A549 (cell line): ENCODE data around the gene DAB1. TPM values are rescaled to one million over a fixed set of nuclear protein-coding genes. Genes with fewer than 3 reads are reported as not detected.
"Not testable (repeated sequence)": the region's sequence is repeated elsewhere in the genome, so short reads cannot be mapped to it uniquely, and the experiment has no call there.

Source experiments
- ATAC-seq, 2 experiments: fragments of 200-7000 bp in 1 of 2; fragments of >200 bp in 1 of 2; cut with Nextera tagmentation in 1 of 2; cut with Tn5 transposase in 1 of 2; 3 replicates each; pipeline versions ENCODE4 v1.8.0 to v1.9.1; 2018 to 2020; ENCODE audit warnings: mild to moderate bottlenecking in 1 of 2, moderate library complexity in 1 of 2
- CTCF ChIA-PET: fragments of 300-600 bp; sonication (Branson Sonifier 250); formaldehyde crosslinking; extraction: SDS; loops from one replicate; lab custom pipeline; 2021; ENCODE audit warnings: antibody characterized with exemption, inconsistent platforms; lab: Yijun Ruan, JAX
- POLR2A ChIA-PET: fragments of 350-600 bp; formaldehyde crosslinking; extraction: SDS; loops from one replicate; lab custom pipeline; 2021; ENCODE audit warnings: antibody characterized with exemption, inconsistent platforms; lab: Yijun Ruan, JAX
- DNase-seq, 2 experiments: peaks; one replicate each; pipeline versions ENCODE4 v3.0.0 to v3.0.0-alpha.2; 2011 to 2016; ENCODE audit warnings: low read depth in 1 of 2, low spot score in 1 of 2
- FAIRE-seq: peaks from 2 replicates; lab custom pipeline; 2011; peaks lifted over from hg19 to GRCh38; lab: Jason Lieb, UNC
- H3K27ac ChIP-seq, 2 experiments: fragments of >200 bp; sonication (Bioruptor Twin); formaldehyde crosslinking; 3 replicates each; pipeline ENCODE4 v1.5.1; 2016 to 2017
- H3K4me1 ChIP-seq: fragments of >200 bp; sonication (Bioruptor Twin); formaldehyde crosslinking; 3 replicates; pipeline ENCODE4 v1.6.1; 2016
- H3K4me2 ChIP-seq: fragments of >200 bp; sonication (Bioruptor Twin); formaldehyde crosslinking; 3 replicates; pipeline ENCODE4 v1.6.1; 2016
- H3K4me3 ChIP-seq: fragments of >200 bp; sonication (Bioruptor Twin); formaldehyde crosslinking; 3 replicates; pipeline ENCODE4 v1.5.1; 2016
- H3K9me3 ChIP-seq: fragments of >200 bp; sonication (Bioruptor Twin); formaldehyde crosslinking; 3 replicates; pipeline ENCODE4 v1.6.1; 2016
- ATOH8 ChIP-seq: fragments of 250-450 bp; sonication (Bioruptor Pico); IDR thresholded peaks from 2 replicates; pipeline ENCODE4 v1.5.0; 2020; ENCODE audit warnings: low read depth, mild to moderate bottlenecking, moderate library complexity
- CBX2 ChIP-seq: fragments of 200-600 bp; sonication (generic); IDR thresholded peaks from 2 replicates; pipeline ENCODE4 v1.6.1; 2016; ENCODE audit warnings: low read depth, mild to moderate bottlenecking, borderline replicate concordance
- EHMT2 ChIP-seq: fragments of 200-600 bp; sonication (generic); IDR thresholded peaks from 2 replicates; pipeline ENCODE4 v1.6.1; 2016; ENCODE audit warnings: antibody characterized with exemption, low read depth, mild to moderate bottlenecking, moderate library complexity
- GATA3 ChIP-seq: IDR thresholded peaks from 2 replicates; pipeline ENCODE4 v1.6.1; 2012; ENCODE audit warnings: borderline replicate concordance
- HEYL ChIP-seq: fragments of 250-450 bp; sonication (Bioruptor Pico); IDR thresholded peaks from 2 replicates; pipeline ENCODE4 v1.8.0; 2021; ENCODE audit warnings: mild to moderate bottlenecking, moderate library complexity
- HOXA7 ChIP-seq: fragments of 250-450 bp; sonication (Bioruptor Pico); IDR thresholded peaks from 2 replicates; pipeline ENCODE4 v1.5.0; 2020; ENCODE audit warnings: mild to moderate bottlenecking, moderate library complexity
- JUNB ChIP-seq: fragments of >200 bp; sonication (Bioruptor Twin); formaldehyde crosslinking; IDR thresholded peaks from 2 replicates; pipeline ENCODE4 v1.6.1; 2016
- KDM5A ChIP-seq: fragments of 200-600 bp; sonication (generic); IDR thresholded peaks from 2 replicates; pipeline ENCODE4 v1.6.1; 2016; ENCODE audit warnings: antibody characterized with exemption, mild to moderate bottlenecking
- MAFK ChIP-seq: fragments of 450-650 bp; IDR thresholded peaks from 2 replicates; pipeline ENCODE4 v1.6.1; 2014; ENCODE audit not compliant: partially characterized antibody
- MYC ChIP-seq: IDR thresholded peaks from 2 replicates; pipeline ENCODE4 v1.6.1; 2012; ENCODE audit warnings: mild to moderate bottlenecking, inconsistent platforms, low read length, improper control_type of control experiment, borderline replicate concordance
- NR3C1 ChIP-seq: fragments of >200 bp; sonication (Bioruptor Twin); formaldehyde crosslinking; IDR thresholded peaks from 3 replicates; pipeline ENCODE4 v1.6.1; 2017
- PHF8 ChIP-seq: fragments of 200-600 bp; sonication (generic); IDR thresholded peaks from 2 replicates; pipeline ENCODE4 v1.6.1; 2016; ENCODE audit warnings: low read depth, mild to moderate bottlenecking, antibody characterized with exemption, moderate library complexity, borderline replicate concordance
- REST ChIP-seq: fragments of 200-600 bp; sonication (generic); IDR thresholded peaks from 2 replicates; pipeline ENCODE4 v1.6.1; 2016; ENCODE audit warnings: antibody characterized with exemption, mild to moderate bottlenecking, moderate library complexity
- SMC3 ChIP-seq: fragments of >200 bp; sonication (Bioruptor Twin); formaldehyde crosslinking; IDR thresholded peaks from 3 replicates; pipeline ENCODE4 v1.6.1; 2018; ENCODE audit warnings: inconsistent platforms
- TFCP2L1 ChIP-seq: fragments of 250-450 bp; sonication (Bioruptor Pico); IDR thresholded peaks from 2 replicates; pipeline ENCODE4 v1.5.0; 2021; ENCODE audit warnings: mild to moderate bottlenecking
- WGBS: methylation state at CpG from one replicate; pipeline ENCODE4 v1.1.6; 2017; ENCODE audit errors: missing lambda C conversion rate; 5-methylcytosine and 5-hydroxymethylcytosine counted together
- polyA plus RNA-seq, 4 experiments: library from polyadenylated mRNA; depleted of rRNA in 3 of 4; stranded (reverse); fragments of >200 nt; fragmentation: RNase III in 1 of 4; extraction: RNeasy Plus Mini Kit Qiagen cat#74134 plus additional on column Dnase treatment in 1 of 4; gene quantifications; 2 replicates in 3 of 4; 3 replicates in 1 of 4; pipeline ENCODE4 v1.2.3, GENCODE V29; 2011 to 2017
- TF ChIP-seq, protein P1 (sequence below): fragments of >200 bp; sonication (Bioruptor Twin); formaldehyde crosslinking; IDR thresholded peaks from 2 replicates; pipeline ENCODE4 v1.6.1; 2016
- TF ChIP-seq, protein P2 (sequence below): fragments of 450-650 bp; IDR thresholded peaks from 2 replicates; pipeline ENCODE4 v1.6.1; 2014; ENCODE audit warnings: antibody characterized with exemption

DAB1 gene
- polyA plus RNA-seq, 2 of the 4 experiments (the other 2 are of a cell fraction), result not detected

GRCh38 chr1:57350610-57351009 lies 73.2 kb downstream of the DAB1 start:
- Histone ChIP-seq H3K4me1 (no peaks in the 10 kb centered on the region), H3K9me3 (no peaks in the 10 kb centered on the region), H3K27ac (no peak overlapping the region), H3K4me2 (no peak overlapping the region), H3K4me3 (no peak overlapping the region)
- ChIA-PET CTCF (no interaction called here), POLR2A (no interaction called here)
- TF ChIP-seq PHF8, result no peak
- no peak for TF ChIP-seq NR3C1
- no peak for TF ChIP-seq ATOH8
- TF ChIP-seq HOXA7, result no peak
- no peak for TF ChIP-seq HEYL
- no peak for TF ChIP-seq MAFK
- no peak for TF ChIP-seq CBX2
- DNase-seq (no peak), ATAC-seq (no peak), FAIRE-seq (no peak)
- 19% methylated on average over 4 of the region's 4 CpGs for WGBS

DNA sequence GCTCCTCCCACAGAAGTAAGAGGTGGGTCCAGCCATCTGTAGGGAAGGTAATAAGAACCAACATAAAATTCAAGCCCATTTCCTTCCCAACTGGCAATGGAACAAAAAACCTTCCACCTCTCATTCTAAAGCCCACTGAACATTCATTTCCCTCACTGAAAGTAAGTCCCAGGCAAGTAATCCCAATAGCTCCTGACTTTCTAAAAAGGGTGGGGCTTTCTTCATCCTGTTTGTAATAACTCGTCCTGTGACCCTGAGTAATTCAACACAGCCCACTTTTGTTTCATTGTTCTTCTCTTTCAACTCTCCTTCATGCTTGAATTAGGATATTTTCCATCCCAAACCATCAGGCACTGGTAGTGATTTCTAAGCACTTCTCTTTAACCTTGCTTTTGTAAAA lies 74.9 kb downstream of the DAB1 start:
- 4% methylated on average over 1 of the region's 1 CpG for WGBS

GRCh38 chr1:57345916-57346315 lies 77.9 kb downstream of the DAB1 start:
- ATAC-seq, result no peak
- no peak for TF ChIP-seq SMC3
- no peak for TF ChIP-seq HEYL
- TF ChIP-seq PHF8, result no peak
- TF ChIP-seq, protein P1, sequence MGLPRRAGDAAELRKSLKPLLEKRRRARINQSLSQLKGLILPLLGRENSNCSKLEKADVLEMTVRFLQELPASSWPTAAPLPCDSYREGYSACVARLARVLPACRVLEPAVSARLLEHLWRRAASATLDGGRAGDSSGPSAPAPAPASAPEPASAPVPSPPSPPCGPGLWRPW, result no peak
- no peak for TF ChIP-seq TFCP2L1 (CRISPR knock-in tag)
- TF ChIP-seq, protein P2, sequence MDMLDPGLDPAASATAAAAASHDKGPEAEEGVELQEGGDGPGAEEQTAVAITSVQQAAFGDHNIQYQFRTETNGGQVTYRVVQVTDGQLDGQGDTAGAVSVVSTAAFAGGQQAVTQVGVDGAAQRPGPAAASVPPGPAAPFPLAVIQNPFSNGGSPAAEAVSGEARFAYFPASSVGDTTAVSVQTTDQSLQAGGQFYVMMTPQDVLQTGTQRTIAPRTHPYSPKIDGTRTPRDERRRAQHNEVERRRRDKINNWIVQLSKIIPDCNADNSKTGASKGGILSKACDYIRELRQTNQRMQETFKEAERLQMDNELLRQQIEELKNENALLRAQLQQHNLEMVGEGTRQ, result no peak
- TF ChIP-seq KDM5A, result no peak
- no peak for TF ChIP-seq JUNB
- no peak for TF ChIP-seq GATA3
- TF ChIP-seq, all 56 proteins: peak for 0
- H3K9me3 ChIP-seq, result no peaks in the 10 kb centered on the region
- no peak for FAIRE-seq
- 9% methylated on average over 8 of the region's 8 CpGs for WGBS
- no peak overlapping the region for H3K4me3 ChIP-seq
- DNase-seq, result no peak
- POLR2A ChIA-PET, result no interaction called here
- H3K27ac ChIP-seq, result no peak overlapping the region
- no peaks in the 10 kb centered on the region for H3K4me1 ChIP-seq
- H3K4me2 ChIP-seq, result no peak overlapping the region
- CTCF ChIA-PET, result no interaction called here

More for the DNA sequence above, 74.9 kb downstream of the DAB1 start:
- no peak overlapping the region for H3K27ac ChIP-seq
- H3K9me3 ChIP-seq, result no peaks in the 10 kb centered on the region
- ChIA-PET CTCF (no interaction called here), POLR2A (no interaction called here)
- TF ChIP-seq PHF8 (no peak), REST (no peak)
- DNase-seq, result no peak
- ATAC-seq, result no peak
- no peak overlapping the region for H3K4me3 ChIP-seq
- no peaks in the 10 kb centered on the region for H3K4me1 ChIP-seq
- FAIRE-seq, result no peak
- no peak overlapping the region for H3K4me2 ChIP-seq

- no peak overlapping the region for H3K4me3 ChIP-seq
- H3K9me3 ChIP-seq, result no peaks in the 10 kb centered on the region
- no peak for ATAC-seq
- POLR2A ChIA-PET, result no interaction called here
- TF ChIP-seq MYC (no peak), EHMT2 (no peak)
- TF ChIP-seq, all 56 proteins: peak for 0
- Histone ChIP-seq H3K4me2 (no peak overlapping the region), H3K4me1 (no peaks in the 10 kb centered on the region), H3K27ac (no peak overlapping the region)
- 28% methylated on average over 7 of the region's 7 CpGs for WGBS
- DNase-seq (no peak), FAIRE-seq (no peak)
- CTCF ChIA-PET, result no interaction called here
These were observed 79.6 kb downstream of the DAB1 start for GRCh38 chr1:57344265-57344664.

DNA sequence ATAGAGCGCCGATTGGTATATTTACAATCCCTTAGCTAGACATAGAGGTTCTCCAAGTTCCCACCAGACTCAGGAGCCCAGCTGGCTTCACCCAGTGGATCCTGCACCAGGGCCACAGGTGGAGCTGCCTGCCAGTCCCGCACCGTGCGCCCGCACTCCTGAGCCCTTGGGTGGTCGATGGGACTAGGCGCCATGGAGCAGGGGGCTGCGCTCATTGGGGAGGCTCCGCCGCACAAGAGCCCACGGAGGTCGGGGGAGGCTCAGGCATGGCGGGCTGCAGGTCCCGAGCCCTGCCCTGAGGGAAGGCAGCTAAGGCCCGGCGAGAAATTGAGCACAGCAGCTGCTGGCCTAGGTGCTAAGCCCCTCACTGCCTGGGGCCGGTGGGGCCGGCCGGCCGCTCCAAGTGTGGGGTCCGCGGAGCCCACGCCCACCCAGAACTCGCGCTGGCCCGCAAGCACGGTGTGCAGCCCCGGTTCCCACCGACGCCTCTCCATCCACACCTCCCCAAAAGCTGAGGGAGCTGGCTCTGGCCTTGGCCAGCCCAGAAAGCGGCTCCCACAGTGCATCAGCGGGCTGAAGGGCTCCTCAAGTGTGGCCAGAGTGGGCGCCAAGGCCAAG lies 80.5 kb downstream of the DAB1 start:
- ATAC-seq, DNase-seq, H3K27ac ChIP-seq, H3K4me2 ChIP-seq, POLR2A ChIA-PET, H3K4me3 ChIP-seq, CTCF ChIA-PET, H3K4me1 ChIP-seq, H3K9me3 ChIP-seq, FAIRE-seq: not testable (repeated sequence)
- no CpG with 5 or more reads among the region's 34 CpGs for WGBS
